ENCODE measurements around the gene ITIH1.

Gene ITIH1

GRCh38 chr3:52841211-52841980, 64.0 kb downstream of the ITIH1 start:
- no peak for DNase-seq (ENCODE audit: low spot score)
